Measurements from ENCODE around the gene TMEM190. TPM values are rescaled to one million over a fixed set of nuclear protein-coding genes. Genes with fewer than 3 reads are reported as not detected.
A peak's percentile ranks its signal among the peaks of the same experiment; 100 is the strongest.

Gene TMEM190
- total and polyA plus RNA-seq, 9 of the 15 experiments (the other 6 are each of a cell fraction or from before 2014, with no cell fraction given), result not detected

- TF ChIP-seq MYC (IDR thresholded peaks at IDR 0.05; ENCODE audit: low read depth, low read length), result no peak
- no peak for TF ChIP-seq MYC (CRISPR knock-in tag; IDR thresholded peaks at IDR 0.05; ENCODE audit: borderline replicate concordance, low read depth)
- TF ChIP-seq GMEB1 (CRISPR knock-in tag; IDR thresholded peaks at IDR 0.05), result no peak
- TF ChIP-seq SIX5 (IDR thresholded peaks at IDR 0.05; ENCODE audit: borderline replicate concordance in 1 of 2, insufficient read depth in 1 of 2, low read depth in 1 of 2, low read length in 2 of 2), result no peak
Observed at GRCh38 chr19:55383279-55384130, 6.9 kb downstream of the TMEM190 start (continued).

- no TSS peak for BruUV-seq (replicated peaks)
- H3K27me3 ChIP-seq (ENCODE audit: control insufficient read depth in 2 of 2, insufficient read depth in 2 of 2, low read length in 2 of 2), result no peaks in the 10 kb centered on the region
- in situ Hi-C loops (cut with MboI) (no loop called here), intact Hi-C loops (cut with micrococcal nuclease) (loop anchor here (2.0 kb wide), 1 partner anchor 168 kb away; no protein-coding TSS in a partner anchor)
- peaks cover 39 to 53% of the 10 kb centered on the region in 2 experiments for H3K4me1 ChIP-seq (replicated peaks in 1 of 2; ENCODE audit: control insufficient read depth in 2 of 2, insufficient read depth in 2 of 2, low read length in 2 of 2)
- peak within 1 kb of the TSS; percentile 99 for H2AFZ ChIP-seq (ENCODE audit: low read depth, low read length)
- peak within 1 kb of the TSS; percentile 77 for H3K4me3 ChIP-seq
- H3K9ac ChIP-seq (ENCODE audit: insufficient read depth in 1 of 2, low read depth in 2 of 2, low read length in 2 of 2), result peak within 1 kb of the TSS; percentile 94 to 97
- FAIRE-seq, result peak; percentile 11
- H3K4me2 ChIP-seq (ENCODE audit: insufficient read depth, low read length), result peak within 1 kb of the TSS; percentile 94
- H3K9me1 ChIP-seq (ENCODE audit: control insufficient read depth, insufficient read depth, low read length), result peaks cover 8% of the 10 kb centered on the region
- H3K36me3 ChIP-seq (ENCODE audit: control insufficient read depth, insufficient read depth, low read length), result peaks cover 34% of the 10 kb centered on the region
- peaks cover 33% of the 10 kb centered on the region for H4K20me1 ChIP-seq (replicated peaks; ENCODE audit: control insufficient read depth, insufficient read depth, low read length)
- H3K9me3 ChIP-seq (replicated peaks; ENCODE audit: control insufficient read depth, insufficient read depth, low read depth, low read length), result no peaks in the 10 kb centered on the region; the same call in 1 of the 2 replicates
- H3K27ac ChIP-seq (ENCODE audit: extremely low read depth, low read depth, low read length), result peak within 1 kb of the TSS; percentile 97
- POLR2A ChIA-PET, result interaction anchor here (0.5 to 12.9 kb wide), 24 partner anchors 9 to 297 kb away, joined by 3 to 195 read pairs (median 3); partner anchors contain the start of genes HSPBP1, ISOC2, KMT5C and PTPRH
- CTCF ChIA-PET (ENCODE audit: low intra/inter-chr PET ratio), result no interaction called here
- WGBS (ENCODE audit: insufficient coverage, low coverage, missing lambda C conversion rate), result 2% methylated on average over 43 of the region's 72 CpGs
- peak; percentile 15 for ATAC-seq
- peaks cover 67% of the 10 kb centered on the region for H3K79me2 ChIP-seq (ENCODE audit: control insufficient read depth, insufficient read depth, low read length)
- peak in 3 of 4 experiments; percentile 55 to 72 (median 56) for DNase-seq (ENCODE audit: extremely low read depth in 1 of 4, low spot score in 3 of 4)
- no peak; the same call in 1 of the 2 replicates for TF ChIP-seq LCOR (CRISPR knock-in tag; IDR thresholded peaks at IDR 0.05)
- TF ChIP-seq KAT7 (CRISPR knock-in tag; IDR thresholded peaks at IDR 0.05; ENCODE audit: borderline replicate concordance), result peak; percentile 89; the same call in 1 of the 2 replicates
- TF ChIP-seq NR1H2 (CRISPR knock-in tag; IDR thresholded peaks at IDR 0.05), result no peak
- TF ChIP-seq ZZZ3 (IDR thresholded peaks at IDR 0.05), result no peak
- TF ChIP-seq PML (IDR thresholded peaks at IDR 0.05; ENCODE audit: low read length), result no peak; the same call in 1 of the 2 replicates
- TF ChIP-seq ZNF431 (CRISPR knock-in tag; IDR thresholded peaks at IDR 0.05), result no peak
- peak; percentile 8 for TF ChIP-seq TAF1 (IDR thresholded peaks at IDR 0.05; ENCODE audit: control insufficient read depth, extremely low read depth, insufficient read depth, low read length, severe bottlenecking)
- TF ChIP-seq CHD1 (IDR thresholded peaks at IDR 0.05; ENCODE audit: low read length), result peak; percentile 80
- no peak for TF ChIP-seq NR4A1 (CRISPR knock-in tag; IDR thresholded peaks at IDR 0.05)
- 0 out of 2 replicates have a peak, but pooled peaks have one; percentile 30 for TF ChIP-seq NR4A1 (tag; IDR thresholded peaks at IDR 0.05)
- TF ChIP-seq ZNF232 (CRISPR knock-in tag; IDR thresholded peaks at IDR 0.05), result 0 out of 2 replicates have a peak, but pooled peaks have one; percentile 54
- TF ChIP-seq SIN3B (IDR thresholded peaks at IDR 0.05; ENCODE audit: low read depth), result peak; percentile 0; the same call in 1 of the 2 replicates
Observed at GRCh38 chr19:55384131-55384919, 7.7 kb downstream of the TMEM190 start, which contains the start of gene TMEM238. Gene TMEM238 (minus strand): TSS chr19:55384292. CDS start chr19:55384259, 33 bp downstream.

Data from K562 (cell line).